HCT116 (cell line): ENCODE results near the gene TSSK2. TPM values are rescaled to one million over a fixed set of nuclear protein-coding genes. Genes with fewer than 3 reads are reported as not detected.

Experiments used
- ATAC-seq: fragments of 200-7000 bp; cut with Tn5 transposase; 2 replicates; pipeline ENCODE4 v1.9.1; 2020; ENCODE audit warnings: mild to moderate bottlenecking, moderate library complexity
- BruUV-seq: library from RNA; stranded (reverse); fragments of 400-500 nt; replicated peaks from 2 replicates; lab custom pipeline; 2021; lab: Mats Ljungman, UMichigan
- CTCF ChIA-PET: fragments of 300-600 bp; sonication (Branson Sonifier 250); formaldehyde crosslinking; loops from one replicate; lab custom pipeline; 2021; ENCODE audit warnings: antibody characterized with exemption; lab: Charles Lee
- POLR2A ChIA-PET: fragments of 300-600, 350-600 bp; sonication (Branson Sonifier 250); formaldehyde crosslinking; loops from one replicate; lab custom pipeline; 2021; ENCODE audit warnings: antibody characterized with exemption; lab: Charles Lee
- RAD21 ChIA-PET, 2 experiments: fragments of 300-600 bp; sonication (Branson Sonifier 250); formaldehyde crosslinking; loops; one replicate each; lab custom pipeline; 2023; ENCODE audit warnings: low total read pairs in 2 of 2; ENCODE audit not compliant: uncharacterized antibody in 2 of 2, unreplicated experiment in 2 of 2, low non-redundant PET in 1 of 2; lab: Charles Lee
- DNase-seq: peaks from one replicate; pipeline ENCODE4 v3.0.0-alpha.2; 2010; ENCODE audit warnings: low read depth, low spot score
- H2AFZ ChIP-seq: fragments of 200-600 bp; shearing (Covaris generic), sonication (generic); 2 replicates; pipeline ENCODE4 v1.6.1; 2017; ENCODE audit warnings: low read depth, mixed run types, mixed read lengths, antibody characterized with exemption, low read length; ENCODE audit not compliant: poor library complexity, severe bottlenecking
- H3K27ac ChIP-seq: 2 replicates; pipeline ENCODE4 v1.5.1; 2012; ENCODE audit warnings: low read depth, low read length
- H3K27me3 ChIP-seq: fragments of 200-600 bp; sonication (generic); 2 replicates; pipeline ENCODE4 v1.6.1; 2016; ENCODE audit warnings: mixed run types, low read length, mixed read lengths; ENCODE audit not compliant: insufficient read depth
- H3K36me3 ChIP-seq, 2 experiments: fragments of 200-500 bp in 1 of 2; fragments of 200-600 bp in 1 of 2; sonication (Bioruptor generic) in 1 of 2; sonication (generic) in 1 of 2; 2 replicates each; pipeline versions ENCODE4 v1.5.1 to v1.6.1; 2014 to 2016; ENCODE audit warnings: low read length in 2 of 2, inconsistent platforms in 1 of 2, mixed read lengths in 1 of 2, mixed run types in 1 of 2; ENCODE audit not compliant: insufficient read depth in 2 of 2, control insufficient read depth in 1 of 2
- H3K4me1 ChIP-seq, 2 experiments: fragments of 200-600 bp in 1 of 2; sonication (generic) in 1 of 2; 2 replicates each; pipeline versions ENCODE4 v1.5.1 to v1.6.1; 2012 to 2017; ENCODE audit warnings: low read length in 2 of 2, inconsistent platforms in 1 of 2, mild to moderate bottlenecking in 1 of 2, mixed read lengths in 1 of 2, mixed run types in 1 of 2, moderate library complexity in 1 of 2; ENCODE audit not compliant: insufficient read depth in 2 of 2, control insufficient read depth in 1 of 2
- H3K4me2 ChIP-seq: fragments of 200-600 bp; sonication (generic); 2 replicates; pipeline ENCODE4 v1.6.1; 2017; ENCODE audit warnings: mixed run types, low read length, mixed read lengths
- H3K4me3 ChIP-seq, 2 experiments: fragments of 200-600 bp in 1 of 2; sonication (generic) in 1 of 2; replicated peaks in 1 of 2; 2 replicates each; pipeline ENCODE4 v1.5.1; 2011 to 2016; ENCODE audit warnings: low read length in 2 of 2, control low read depth in 1 of 2, low read depth in 1 of 2, mild to moderate bottlenecking in 1 of 2, mixed read lengths in 1 of 2, mixed run types in 1 of 2
- H3K79me2 ChIP-seq: fragments of 200-600 bp; sonication (generic); 2 replicates; pipeline ENCODE4 v1.6.1; 2017; ENCODE audit warnings: mild to moderate bottlenecking, mixed run types, low read length, moderate library complexity, mixed read lengths; ENCODE audit not compliant: insufficient read depth
- H3K9ac ChIP-seq: fragments of 200-600 bp; sonication (generic); 2 replicates; pipeline ENCODE4 v1.6.1; 2016; ENCODE audit warnings: low read length, mixed read lengths
- H3K9me2 ChIP-seq: fragments of 200-600 bp; sonication (generic), shearing (Covaris generic); 2 replicates; pipeline ENCODE4 v1.6.1; 2017; ENCODE audit warnings: mixed run types, mild to moderate bottlenecking, moderate library complexity; ENCODE audit not compliant: insufficient read depth
- H3K9me3 ChIP-seq, 2 experiments: fragments of 200-500 bp in 1 of 2; fragments of 200-600 bp in 1 of 2; sonication (Bioruptor generic) in 1 of 2; sonication (generic) in 1 of 2; 2 replicates each; pipeline ENCODE4 v1.6.1; 2014 to 2017; ENCODE audit warnings: low read length in 2 of 2, mixed read lengths in 2 of 2, inconsistent platforms in 1 of 2, low read depth in 1 of 2, mild to moderate bottlenecking in 1 of 2, mixed run types in 1 of 2, moderate library complexity in 1 of 2; ENCODE audit not compliant: control insufficient read depth in 1 of 2, insufficient read depth in 1 of 2
- H4K20me1 ChIP-seq: fragments of 200-600 bp; sonication (generic), shearing (Covaris generic); 2 replicates; pipeline ENCODE4 v1.6.1; 2017; ENCODE audit warnings: mixed run types, mild to moderate bottlenecking, moderate library complexity; ENCODE audit not compliant: insufficient read depth
- CTCF ChIP-seq, 3 experiments: fragments of 200-600 bp in 1 of 3; sonication (generic) in 1 of 3; IDR thresholded peaks in 2 of 3; conservative IDR thresholded peaks in 1 of 3; 2 replicates each; pipeline ENCODE4 v1.5.1; 2012 to 2017; ENCODE audit warnings: low read depth in 2 of 3, low read length in 2 of 3, antibody characterized with exemption in 1 of 3, borderline replicate concordance in 1 of 3, control low read depth in 1 of 3, mild to moderate bottlenecking in 1 of 3, mixed read lengths in 1 of 3, mixed run types in 1 of 3, moderate library complexity in 1 of 3; ENCODE audit not compliant: insufficient read depth in 1 of 3
- EZH2 ChIP-seq: fragments of 200-600 bp; sonication (generic); IDR thresholded peaks from 2 replicates; pipeline ENCODE4 v1.6.1; 2017; ENCODE audit warnings: antibody characterized with exemption, mixed run types
- FOSL1 ChIP-seq: IDR thresholded peaks from 2 replicates; pipeline ENCODE4 v1.6.1; 2012; ENCODE audit warnings: low read depth
- JUND ChIP-seq: IDR thresholded peaks from 2 replicates; pipeline ENCODE4 v1.6.1; 2012
- POLR2A ChIP-seq: IDR thresholded peaks from 2 replicates; pipeline ENCODE4 v1.7.0; 2011; ENCODE audit warnings: borderline replicate concordance; ENCODE audit not compliant: insufficient read depth, insufficient read length; ENCODE audit errors: extremely low read depth
- RAD21 ChIP-seq: IDR thresholded peaks from 2 replicates; pipeline ENCODE4 v1.6.1; 2012; ENCODE audit warnings: low read depth, mild to moderate bottlenecking
- SRF ChIP-seq: IDR thresholded peaks from 2 replicates; pipeline ENCODE4 v1.6.1; 2012; ENCODE audit warnings: low read depth
- ZFX ChIP-seq: fragments of 450-650 bp; IDR thresholded peaks from 2 replicates; pipeline ENCODE4 v1.6.1; 2017
- intact Hi-C: fragments of 100-400 bp; cut with micrococcal nuclease; formaldehyde crosslinking; loops from 2 replicates; pipeline ENCODE4 v1.10.0; 2022
- total RNA-seq: library from RNA; stranded (reverse); gene quantifications from one replicate; pipeline ENCODE4 v1.2.1, GENCODE V29; 2021; ENCODE audit not compliant: unreplicated experiment

TSSK2 gene
- total RNA-seq, 1 experiment from 2014 or later = not detected

DNA sequence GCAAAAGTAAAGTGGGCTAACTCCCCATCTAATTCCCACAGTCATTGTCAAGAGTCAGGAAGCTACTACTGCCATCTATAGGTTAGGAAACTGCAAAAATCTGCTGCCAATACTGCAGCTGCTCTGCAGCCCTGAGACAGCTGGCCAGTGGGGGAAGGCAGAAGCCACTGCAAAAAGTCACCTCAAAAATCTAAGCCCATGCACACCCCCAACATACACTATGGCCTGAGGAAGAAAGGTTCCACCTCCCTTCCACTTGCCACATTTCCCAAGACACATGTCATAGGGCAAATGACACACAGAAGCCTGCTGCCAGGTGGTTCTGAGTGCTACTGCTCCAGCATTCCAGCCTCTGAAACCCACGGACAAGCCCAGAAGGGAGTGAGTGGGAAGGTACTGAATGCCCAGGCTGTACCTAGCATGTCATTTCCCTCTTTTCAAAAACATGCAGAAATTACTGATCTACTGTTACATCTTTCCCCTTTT lies 45.8 kb upstream of the TSSK2 start:
- Histone ChIP-seq H3K79me2 (peaks cover 8% of the 10 kb centered on the region), H3K9me3 (no peaks in the 10 kb centered on the region), H3K9me2 (no peaks in the 10 kb centered on the region), H3K27me3 (no peaks in the 10 kb centered on the region), H3K27ac (peak overlapping the region; percentile 87; the same call in 1 of the 2 replicates), H3K4me3 (peak overlapping the region in 1 of 2 experiments; percentile 31; a peak in 1 of 4 replicates), H3K36me3 (0 out of 4 replicates have a peak, but pooled peaks cover 0 to 5% of the 10 kb centered on the region in 2 experiments), H2AFZ (no peak overlapping the region), H3K9ac (peak overlapping the region; percentile 34), H4K20me1 (peaks cover 3% of the 10 kb centered on the region; the same call in 1 of the 2 replicates), H3K4me2 (peak overlapping the region; percentile 79), H3K4me1 (peaks cover 27 to 31% of the 10 kb centered on the region in 2 experiments)
- intact Hi-C loops = no loop called here
- ATAC-seq (peak; percentile 80), DNase-seq (no peak)
- ChIA-PET RAD21 (no interaction called here), POLR2A (no interaction called here), CTCF (interaction anchor here (1.1 kb wide), 1 partner anchor 12 kb away, joined by 4 read pairs; no protein-coding TSS in a partner anchor)
- BruUV-seq = no TSS peak
- TF ChIP-seq JUND (no peak), RAD21 (peak; percentile 43), CTCF (IDR thresholded peaks at IDR 0.05 in 2 of 3, conservative IDR thresholded peaks at IDR 0.05 in 1 of 3; ENCODE audit: borderline replicate concordance in 1 of 3, insufficient read depth in 1 of 3, low read depth in 2 of 3, low read length in 2 of 3) (peak; percentile 20 to 61 (median 58); a peak in 4 of 6 replicates)

- Histone ChIP-seq H3K4me2 (peak overlapping the region; percentile 79), H4K20me1 (no peaks in the 10 kb centered on the region), H3K79me2 (peaks cover 4% of the 10 kb centered on the region), H3K9me2 (no peaks in the 10 kb centered on the region), H3K9ac (peak overlapping the region; percentile 31; the same call in 1 of the 2 replicates), H3K9me3 (no peaks in the 10 kb centered on the region), H3K4me1 (peaks cover 27 to 31% of the 10 kb centered on the region in 2 experiments), H2AFZ (no peak overlapping the region), H3K36me3 (0 out of 4 replicates have a peak, but pooled peaks cover 0 to 3% of the 10 kb centered on the region in 2 experiments), H3K4me3 (peak overlapping the region in 1 of 2 experiments; percentile 31; a peak in 1 of 4 replicates), H3K27me3 (no peaks in the 10 kb centered on the region), H3K27ac (peak overlapping the region; percentile 87)
- POLR2A ChIA-PET = no interaction called here
- TF ChIP-seq POLR2A (no peak), ZFX (no peak), FOSL1 (no peak), SRF (no peak), EZH2 (no peak)
- RAD21 ChIA-PET = no interaction called here
- ATAC-seq = peak; percentile 41
- intact Hi-C loops = no loop called here
- no TSS peak for BruUV-seq
- CTCF ChIA-PET = no interaction called here
- no peak for DNase-seq
Measured at GRCh38 chr22:19086417-19086816, 44.7 kb upstream of the TSSK2 start.
